ENCODE measurements around the gene ONECUT1.

DNA sequence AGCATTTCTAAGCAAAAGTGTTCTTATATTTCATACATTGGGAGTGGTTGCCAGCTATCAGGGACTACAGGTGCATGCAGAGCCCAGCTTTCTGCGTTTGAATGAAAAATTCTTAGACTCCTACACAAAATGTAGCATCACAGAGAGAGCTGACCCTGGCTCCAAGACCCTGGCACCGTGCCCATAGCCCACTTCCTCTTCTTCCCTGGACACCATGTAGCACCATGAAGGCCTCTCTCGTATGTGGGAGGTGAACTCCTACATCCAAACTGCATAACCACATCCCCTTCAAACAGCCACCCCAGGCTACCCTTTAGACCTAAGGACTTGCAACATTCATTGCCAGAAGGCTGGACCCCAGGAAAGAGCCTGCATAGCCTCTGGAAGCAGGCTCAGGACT lies 75.2 kb downstream of the ONECUT1 start:
- TF ChIP-seq, protein P1, sequence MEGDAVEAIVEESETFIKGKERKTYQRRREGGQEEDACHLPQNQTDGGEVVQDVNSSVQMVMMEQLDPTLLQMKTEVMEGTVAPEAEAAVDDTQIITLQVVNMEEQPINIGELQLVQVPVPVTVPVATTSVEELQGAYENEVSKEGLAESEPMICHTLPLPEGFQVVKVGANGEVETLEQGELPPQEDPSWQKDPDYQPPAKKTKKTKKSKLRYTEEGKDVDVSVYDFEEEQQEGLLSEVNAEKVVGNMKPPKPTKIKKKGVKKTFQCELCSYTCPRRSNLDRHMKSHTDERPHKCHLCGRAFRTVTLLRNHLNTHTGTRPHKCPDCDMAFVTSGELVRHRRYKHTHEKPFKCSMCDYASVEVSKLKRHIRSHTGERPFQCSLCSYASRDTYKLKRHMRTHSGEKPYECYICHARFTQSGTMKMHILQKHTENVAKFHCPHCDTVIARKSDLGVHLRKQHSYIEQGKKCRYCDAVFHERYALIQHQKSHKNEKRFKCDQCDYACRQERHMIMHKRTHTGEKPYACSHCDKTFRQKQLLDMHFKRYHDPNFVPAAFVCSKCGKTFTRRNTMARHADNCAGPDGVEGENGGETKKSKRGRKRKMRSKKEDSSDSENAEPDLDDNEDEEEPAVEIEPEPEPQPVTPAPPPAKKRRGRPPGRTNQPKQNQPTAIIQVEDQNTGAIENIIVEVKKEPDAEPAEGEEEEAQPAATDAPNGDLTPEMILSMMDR (conservative IDR thresholded peaks at IDR 0.05; ENCODE audit: low read length): no peak
- TF ChIP-seq EZH2phosphoT487 (IDR thresholded peaks at IDR 0.05; ENCODE audit: borderline replicate concordance): no peak

Measured in Loucy (cell line).